HL-60 (cell line): ENCODE measurements around the gene TASOR2.

Source experiments
- DNase-seq, 2 experiments: peaks; one replicate each; pipeline ENCODE4 v3.0.0-alpha.2; 2010 to 2020; ENCODE audit warnings: low read depth in 1 of 2, low spot score in 1 of 2
- H3K27ac ChIP-seq: fragments of 250-450 bp; sonication (Bioruptor Pico); replicated peaks from 2 replicates; pipeline ENCODE4 v1.5.1; 2020; ENCODE audit warnings: mild to moderate bottlenecking, moderate library complexity
- H3K27me3 ChIP-seq: fragments of 250-450 bp; sonication (Bioruptor Pico); 2 replicates; pipeline ENCODE4 v1.5.1; 2021; ENCODE audit warnings: mild to moderate bottlenecking, moderate library complexity; ENCODE audit not compliant: insufficient read depth, poor library complexity, severe bottlenecking
- H3K4me3 ChIP-seq: replicated peaks from 2 replicates; pipeline ENCODE4 v1.5.1; 2011; ENCODE audit warnings: mild to moderate bottlenecking, control low read depth, low read length; ENCODE audit not compliant: insufficient read depth
- CTCF ChIP-seq: IDR thresholded peaks from one replicate; pipeline ENCODE4 v1.5.1; 2011; ENCODE audit warnings: low read length, control low read depth, inconsistent platforms; ENCODE audit not compliant: insufficient read depth
- GABPA ChIP-seq: IDR thresholded peaks from 2 replicates; pipeline ENCODE4 v1.6.1; 2012; ENCODE audit warnings: low read depth
- POLR2AphosphoS5 ChIP-seq: IDR thresholded peaks from 2 replicates; pipeline ENCODE4 v1.6.1; 2012; ENCODE audit warnings: low read depth
- REST ChIP-seq: IDR thresholded peaks from 2 replicates; pipeline ENCODE4 v1.6.1; 2012; ENCODE audit warnings: low read depth; ENCODE audit not compliant: insufficient replicate concordance
- SPI1 ChIP-seq: IDR thresholded peaks from 2 replicates; pipeline ENCODE4 v1.6.1; 2012; ENCODE audit warnings: low read depth, mild to moderate bottlenecking, borderline replicate concordance

The TASOR2 gene

GRCh38 chr10:5730766-5731165 is 46.1 kb downstream of the TASOR2 start:
- TF ChIP-seq CTCF: no peak
- TF ChIP-seq REST: no peak
- TF ChIP-seq POLR2AphosphoS5: no peak
- TF ChIP-seq GABPA: no peak
- no peak for TF ChIP-seq SPI1
- DNase-seq: no peak
- Histone ChIP-seq H3K27me3 (no peaks in the 10 kb centered on the region), H3K4me3 (no peak overlapping the region), H3K27ac (no peak overlapping the region)

- DNase-seq: no peak
- Histone ChIP-seq H3K27ac (no peak overlapping the region), H3K4me3 (no peak overlapping the region), H3K27me3 (no peaks in the 10 kb centered on the region)
- TF ChIP-seq REST: no peak
- no peak for TF ChIP-seq GABPA
- TF ChIP-seq CTCF: no peak
- no peak for TF ChIP-seq POLR2AphosphoS5
- TF ChIP-seq SPI1: no peak
Measured at GRCh38 chr10:5731559-5731958, 46.9 kb downstream of the TASOR2 start.

- no peak overlapping the region for H3K4me3 ChIP-seq
Measured at GRCh38 chr10:5732141-5732540, 47.5 kb downstream of the TASOR2 start.

More at GRCh38 chr10:5732141-5732540, 47.5 kb downstream of the TASOR2 start:
- no peak for DNase-seq
- Histone ChIP-seq H3K27ac (no peak overlapping the region), H3K27me3 (no peaks in the 10 kb centered on the region)
- TF ChIP-seq CTCF (no peak), GABPA (no peak), REST (no peak), SPI1 (no peak), POLR2AphosphoS5 (no peak)
